Peyer's patch (tissue), 4 donors: Measurements from ENCODE around the gene SCAMP4. TPM values are rescaled to one million over a fixed set of nuclear protein-coding genes. Genes with fewer than 3 reads are reported as not detected.

Experiments used
- DNase-seq, 3 donors: peaks; one replicate each; pipeline ENCODE4 v3.0.0-alpha.2; 2017 to 2019
- H3K27ac ChIP-seq, 4 donors: fragments of 200-600 bp; sonication (generic); one replicate each; pipeline ENCODE4 v1.5.1; 2016 to 2019
- H3K27me3 ChIP-seq, 2 donors: fragments of 200-600 bp; sonication (generic); one replicate each; pipeline ENCODE4 v1.5.1; 2019
- H3K36me3 ChIP-seq, 3 donors: fragments of 200-600 bp; sonication (generic); one replicate each; pipeline ENCODE4 v1.5.1; 2016 to 2019
- H3K4me1 ChIP-seq, 4 donors: fragments of 200-600 bp; sonication (generic); one replicate each; pipeline ENCODE4 v1.5.1; 2016 to 2019
- H3K4me3 ChIP-seq, 4 donors: fragments of 200-600 bp; sonication (generic); 1 replicate in 3 of 4; 2 replicates in 1 of 4; pipeline ENCODE4 v1.5.1; 2016 to 2019; ENCODE audit warnings: mild to moderate bottlenecking in 1 of 4
- H3K9me3 ChIP-seq, 4 donors: fragments of 200-600 bp; sonication (generic); one replicate each; pipeline ENCODE4 v1.5.1; 2016 to 2019; ENCODE audit warnings: mild to moderate bottlenecking in 1 of 4
- POLR2A ChIP-seq, 2 donors: fragments of 450-650 bp; IDR thresholded peaks; one replicate each; pipeline ENCODE4 v1.5.1; 2017; ENCODE audit warnings: antibody characterized with exemption in 2 of 2, mild to moderate bottlenecking in 2 of 2, moderate library complexity in 2 of 2
- total RNA-seq, 4 donors: library from RNA; depleted of rRNA; stranded (reverse); fragments of >200 nt; gene quantifications; one replicate each; pipeline ENCODE4 v1.1.0, GENCODE V29; 2016
- TF ChIP-seq, protein P1 (sequence below), 6 experiments: fragments of 450-650 bp in 4 of 6; fragments of 200-600 bp in 2 of 6; sonication (generic) in 1 of 6; IDR thresholded peaks; one replicate each; pipeline ENCODE4 v1.5.1; 2017 to 2019; ENCODE audit warnings: antibody characterized with exemption in 6 of 6, mild to moderate bottlenecking in 3 of 6, moderate library complexity in 1 of 6

SCAMP4 gene
- total RNA-seq, 4 donors from 2014 or later: 45.4 to 62.6 (median 57.0) TPM

DNA sequence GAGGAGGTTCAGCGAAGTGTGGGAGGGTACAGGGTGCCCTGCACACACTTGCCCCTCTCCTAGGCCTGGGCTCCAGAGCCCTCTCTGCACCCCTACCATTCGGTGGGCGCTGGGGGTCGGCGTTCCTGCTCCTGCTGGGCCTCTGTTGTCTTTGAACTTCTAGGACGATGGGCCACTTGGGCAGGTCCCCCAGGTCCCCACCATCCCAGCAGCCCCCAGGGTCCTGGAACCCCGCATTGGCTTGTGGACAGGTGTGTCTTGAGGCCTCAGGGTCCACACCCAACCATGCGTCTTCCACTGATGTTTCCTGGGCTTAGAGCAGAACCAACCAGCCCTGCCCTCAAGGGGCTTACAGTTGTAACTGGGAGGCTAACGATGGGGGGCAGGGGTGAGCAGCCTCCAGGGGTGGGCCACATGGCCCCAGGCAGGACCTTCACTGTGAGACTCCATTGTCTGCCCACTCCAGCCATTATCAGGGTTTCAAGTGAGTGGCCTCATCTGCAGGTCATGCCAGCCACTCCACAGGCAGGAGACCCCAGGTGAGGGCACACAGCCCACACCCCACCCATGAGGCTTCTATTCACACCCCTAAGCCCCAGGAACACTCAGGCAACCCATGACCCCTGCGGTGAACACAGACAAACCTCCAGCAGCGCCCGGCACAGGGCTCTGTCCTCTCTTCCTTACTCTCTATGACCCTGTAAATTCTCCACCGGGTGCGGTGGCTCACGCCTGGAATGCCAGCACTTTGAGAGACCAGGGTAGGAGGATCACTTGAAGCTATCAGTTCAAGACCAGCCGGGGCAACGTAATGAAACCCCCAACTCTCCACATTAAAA is 39.8 kb upstream of the SCAMP4 start:
- no peaks in the 10 kb centered on the region for H3K9me3 ChIP-seq
- peaks cover 4 to 21% (median 14%) of the 10 kb centered on the region in 4 donors for H3K4me1 ChIP-seq
- H3K36me3 ChIP-seq: peaks cover 0 to 3% (median 0%) of the 10 kb centered on the region in 3 donors
- H3K27me3 ChIP-seq: no peaks in the 10 kb centered on the region
- peak overlapping the region; percentile 84 to 99 (median 94) for H3K27ac ChIP-seq
- no peak for DNase-seq
- peak overlapping the region in 3 of 4 donors; percentile 75 to 86 (median 86) for H3K4me3 ChIP-seq
- TF ChIP-seq, protein P1, sequence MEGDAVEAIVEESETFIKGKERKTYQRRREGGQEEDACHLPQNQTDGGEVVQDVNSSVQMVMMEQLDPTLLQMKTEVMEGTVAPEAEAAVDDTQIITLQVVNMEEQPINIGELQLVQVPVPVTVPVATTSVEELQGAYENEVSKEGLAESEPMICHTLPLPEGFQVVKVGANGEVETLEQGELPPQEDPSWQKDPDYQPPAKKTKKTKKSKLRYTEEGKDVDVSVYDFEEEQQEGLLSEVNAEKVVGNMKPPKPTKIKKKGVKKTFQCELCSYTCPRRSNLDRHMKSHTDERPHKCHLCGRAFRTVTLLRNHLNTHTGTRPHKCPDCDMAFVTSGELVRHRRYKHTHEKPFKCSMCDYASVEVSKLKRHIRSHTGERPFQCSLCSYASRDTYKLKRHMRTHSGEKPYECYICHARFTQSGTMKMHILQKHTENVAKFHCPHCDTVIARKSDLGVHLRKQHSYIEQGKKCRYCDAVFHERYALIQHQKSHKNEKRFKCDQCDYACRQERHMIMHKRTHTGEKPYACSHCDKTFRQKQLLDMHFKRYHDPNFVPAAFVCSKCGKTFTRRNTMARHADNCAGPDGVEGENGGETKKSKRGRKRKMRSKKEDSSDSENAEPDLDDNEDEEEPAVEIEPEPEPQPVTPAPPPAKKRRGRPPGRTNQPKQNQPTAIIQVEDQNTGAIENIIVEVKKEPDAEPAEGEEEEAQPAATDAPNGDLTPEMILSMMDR (IDR thresholded peaks at IDR 0.05): no peak

DNA sequence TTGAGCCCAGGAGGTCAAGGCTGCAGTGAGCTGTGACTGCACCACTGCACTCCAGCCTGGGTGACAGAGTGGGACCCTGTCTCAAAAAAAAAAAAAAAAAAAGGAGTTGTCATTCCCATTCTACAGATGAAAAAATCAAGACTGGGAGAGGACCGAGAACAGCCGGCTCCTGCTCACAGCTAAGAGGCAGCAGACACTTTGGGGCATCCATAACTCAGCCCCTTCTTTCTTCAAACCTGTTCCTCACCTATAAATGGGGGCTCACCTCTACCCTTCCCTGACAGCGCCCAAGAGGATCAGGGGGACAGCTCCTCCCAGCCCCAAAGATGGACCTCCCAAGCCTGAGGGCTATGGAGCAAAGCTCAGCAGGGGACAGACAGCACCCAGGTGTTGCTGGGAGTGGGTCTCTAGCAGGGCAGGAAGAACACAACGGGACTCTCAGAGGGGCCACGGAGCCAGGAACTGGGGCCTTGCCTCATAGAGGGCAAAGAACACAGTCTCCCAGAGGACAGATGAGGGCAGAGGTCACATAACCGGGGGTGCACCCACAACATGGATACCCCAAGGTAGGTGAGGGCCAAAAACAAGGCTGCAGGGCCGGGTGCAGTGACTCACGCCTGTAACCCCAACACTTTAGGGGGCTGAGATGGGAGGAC is 38.4 kb upstream of the SCAMP4 start:
- Histone ChIP-seq H3K4me3 (no peak overlapping the region), H3K27me3 (no peaks in the 10 kb centered on the region), H3K4me1 (peaks cover 0 to 15% (median 3%) of the 10 kb centered on the region in 4 donors), H3K9me3 (no peaks in the 10 kb centered on the region), H3K36me3 (peaks cover 0 to 15% (median 0%) of the 10 kb centered on the region in 3 donors), H3K27ac (no peak overlapping the region)
- TF ChIP-seq POLR2A (IDR thresholded peaks at IDR 0.05): no peak
- TF ChIP-seq, protein P1 (IDR thresholded peaks at IDR 0.05): no peak
- DNase-seq: no peak

DNA sequence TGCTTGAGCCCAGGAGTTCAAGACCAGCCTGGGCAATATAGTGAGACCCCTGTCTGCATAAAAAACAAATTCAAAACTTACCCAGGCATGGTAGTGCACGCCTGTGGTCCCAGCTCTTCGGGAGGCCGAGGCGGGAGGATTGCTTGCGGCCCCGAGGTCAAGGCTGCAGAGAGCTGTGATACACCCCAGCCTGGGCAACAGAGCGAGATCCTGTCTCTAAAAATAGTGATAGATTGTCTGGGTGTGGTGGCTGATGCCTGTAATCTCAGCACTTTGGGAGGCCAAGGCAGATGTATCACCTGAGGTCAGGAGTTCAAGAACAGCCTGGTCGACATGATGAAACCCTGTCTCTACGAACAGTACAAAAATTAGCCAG is 37.9 kb upstream of the SCAMP4 start:
- Histone ChIP-seq H3K4me1 (peaks cover 0 to 10% (median under 1%) of the 10 kb centered on the region in 4 donors), H3K4me3 (no peak overlapping the region), H3K27ac (no peak overlapping the region), H3K36me3 (peaks cover 0 to 18% (median 0%) of the 10 kb centered on the region in 3 donors), H3K9me3 (no peaks in the 10 kb centered on the region), H3K27me3 (no peaks in the 10 kb centered on the region)
- no peak for TF ChIP-seq POLR2A (IDR thresholded peaks at IDR 0.05)
- TF ChIP-seq, protein P1 (IDR thresholded peaks at IDR 0.05): no peak
- no peak for DNase-seq

DNA sequence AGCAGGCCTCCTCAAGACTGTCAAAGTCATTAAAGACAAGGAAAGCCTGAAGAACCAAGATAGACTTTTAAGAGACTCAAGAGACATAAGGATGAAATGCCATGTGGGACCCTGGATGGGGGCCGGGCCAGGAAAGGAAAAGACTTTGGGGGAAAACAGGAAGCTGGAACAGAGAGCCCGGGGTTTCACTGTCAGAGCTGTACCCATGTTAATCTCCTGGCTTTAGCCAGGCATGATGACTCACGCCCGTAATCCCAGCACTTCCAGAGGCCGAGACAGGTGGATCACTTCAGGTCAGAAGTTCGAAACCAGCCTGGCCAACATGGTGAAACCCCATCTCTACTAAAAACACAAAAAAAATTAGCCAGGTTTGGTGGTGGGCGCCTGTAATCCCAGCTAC is 36.2 kb upstream of the SCAMP4 start:
- TF ChIP-seq POLR2A (IDR thresholded peaks at IDR 0.05): no peak
- TF ChIP-seq, protein P1 (IDR thresholded peaks at IDR 0.05): no peak
- DNase-seq: no peak
- Histone ChIP-seq H3K4me3 (no peak overlapping the region), H3K4me1 (peaks cover 0 to 19% (median 11%) of the 10 kb centered on the region in 4 donors), H3K36me3 (peaks cover 0 to 27% (median 0%) of the 10 kb centered on the region in 3 donors), H3K27me3 (no peaks in the 10 kb centered on the region), H3K27ac (no peak overlapping the region), H3K9me3 (no peaks in the 10 kb centered on the region)

DNA sequence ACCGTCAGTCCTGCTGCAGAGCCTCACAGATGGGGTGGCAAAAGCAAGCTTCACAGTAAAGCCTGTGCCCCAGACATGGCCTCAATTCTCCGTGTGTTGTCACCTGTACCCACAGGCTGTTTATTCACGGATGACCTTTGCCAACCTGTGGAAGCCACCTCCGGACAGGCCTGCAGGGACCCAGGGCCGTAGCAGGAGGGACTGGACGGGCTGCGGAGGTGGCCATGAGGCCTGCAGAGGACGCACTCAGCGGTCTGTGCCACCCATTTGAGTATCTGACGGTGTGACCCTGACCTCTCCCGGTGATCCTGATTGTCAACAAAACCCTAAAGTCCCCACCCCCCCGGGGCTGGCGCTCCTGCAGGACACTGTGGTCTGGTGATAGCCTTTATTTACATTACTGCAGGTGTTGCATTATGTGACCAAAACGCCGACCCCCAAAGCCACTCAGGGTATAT is 34.0 kb upstream of the SCAMP4 start:
- no peaks in the 10 kb centered on the region for H3K9me3 ChIP-seq
- no peak overlapping the region for H3K27ac ChIP-seq
- no peaks in the 10 kb centered on the region for H3K27me3 ChIP-seq
- H3K4me1 ChIP-seq: peaks cover 0 to 28% (median 11%) of the 10 kb centered on the region in 4 donors
- no peak for TF ChIP-seq POLR2A (IDR thresholded peaks at IDR 0.05)
- TF ChIP-seq, protein P1 (IDR thresholded peaks at IDR 0.05): no peak
- H3K4me3 ChIP-seq: no peak overlapping the region
- H3K36me3 ChIP-seq: peaks cover 0 to 27% (median 0%) of the 10 kb centered on the region in 3 donors
- no peak for DNase-seq
